ENCODE data around the gene IGHMBP2.
A peak's percentile ranks its signal among the peaks of the same experiment; 100 is the strongest.

Gene IGHMBP2

DNA sequence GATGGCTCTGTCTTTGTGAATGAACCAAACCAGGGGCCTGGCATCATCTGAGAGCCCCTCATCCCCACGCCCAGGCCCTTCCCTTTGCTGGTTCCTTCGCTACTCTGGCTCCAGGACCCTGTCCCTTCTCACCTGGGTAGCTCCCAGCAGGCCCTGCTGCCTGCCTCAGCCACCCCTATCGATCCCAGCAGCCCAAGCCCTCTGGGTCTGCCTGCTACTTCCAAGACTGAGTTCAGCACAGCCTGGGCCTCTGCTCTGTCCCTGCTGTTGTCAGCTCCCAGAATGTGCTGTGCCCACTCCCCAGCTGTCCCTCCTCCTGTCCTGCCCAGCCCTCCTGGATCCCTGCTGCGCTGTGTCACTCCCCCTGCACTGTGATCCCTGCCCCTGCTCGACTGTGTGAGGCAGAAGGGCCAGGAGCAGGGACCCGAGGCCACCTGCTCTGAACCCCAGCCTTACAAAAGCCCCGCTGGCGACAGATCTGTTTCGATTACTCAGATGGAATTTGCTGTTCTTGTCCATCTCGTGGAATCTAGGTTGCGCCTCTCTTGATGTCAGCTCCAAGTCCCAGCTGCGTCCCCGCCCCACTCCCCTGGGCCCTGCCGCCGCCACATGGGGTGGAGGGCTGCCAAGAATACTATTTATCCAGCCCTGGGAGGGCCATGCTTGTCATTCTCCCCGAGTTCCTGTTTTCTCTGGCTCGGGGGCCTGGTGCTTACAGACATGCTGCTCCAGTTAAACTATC is 13.0 kb upstream of the IGHMBP2 start:
- peak in 1 of 2 donors; percentile 15 for DNase-seq

DNA sequence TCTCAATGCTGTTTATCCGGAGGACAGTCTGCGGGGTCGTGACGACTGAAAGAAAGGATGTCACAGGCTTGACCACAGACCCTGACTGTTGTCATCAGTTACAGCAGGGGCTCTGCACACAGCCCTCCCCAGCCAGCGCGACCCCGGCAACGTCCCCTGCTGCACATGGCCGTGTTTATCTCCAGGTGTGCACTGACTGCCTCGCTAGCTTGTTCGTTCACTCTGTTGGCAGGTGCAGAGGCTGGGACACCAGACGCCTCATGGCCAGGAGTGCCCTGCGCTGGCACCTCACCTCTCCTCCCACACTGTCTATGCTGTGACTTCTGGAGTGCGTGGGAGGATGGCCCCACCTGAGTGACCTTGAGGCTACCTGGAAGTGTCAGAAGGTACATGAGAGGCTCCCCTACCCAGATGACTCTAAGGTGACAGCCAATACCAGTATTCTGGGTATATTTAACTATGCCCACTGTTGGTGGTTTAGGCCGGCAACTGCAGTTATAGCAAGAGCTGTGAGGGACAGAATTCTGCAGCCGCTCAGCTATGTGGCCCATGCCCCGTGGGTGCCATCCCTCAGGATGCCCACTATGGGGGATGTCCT is 12.2 kb upstream of the IGHMBP2 start:
- DNase-seq = no peak

DNA sequence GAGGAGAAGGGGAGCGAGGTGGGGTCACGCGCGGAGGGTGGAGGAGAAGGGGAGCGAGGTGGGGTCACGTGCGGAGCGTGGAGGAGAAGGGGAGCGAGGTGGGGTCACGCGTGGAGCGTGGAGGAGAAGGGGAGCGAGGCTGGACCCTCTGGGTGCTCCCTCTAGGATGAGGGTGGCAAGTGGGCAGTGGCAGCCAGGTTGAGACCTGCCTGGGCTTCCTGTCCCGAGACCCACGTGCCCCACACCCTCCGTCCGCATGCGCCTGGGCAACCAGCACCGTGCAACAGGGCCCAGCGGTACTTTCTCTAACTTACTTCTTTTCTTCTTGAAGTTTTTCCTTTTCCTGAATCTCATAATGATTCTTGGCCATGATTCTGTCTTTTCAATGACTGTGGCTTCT is 11.1 kb upstream of the IGHMBP2 start:
- no peak for DNase-seq

DNA sequence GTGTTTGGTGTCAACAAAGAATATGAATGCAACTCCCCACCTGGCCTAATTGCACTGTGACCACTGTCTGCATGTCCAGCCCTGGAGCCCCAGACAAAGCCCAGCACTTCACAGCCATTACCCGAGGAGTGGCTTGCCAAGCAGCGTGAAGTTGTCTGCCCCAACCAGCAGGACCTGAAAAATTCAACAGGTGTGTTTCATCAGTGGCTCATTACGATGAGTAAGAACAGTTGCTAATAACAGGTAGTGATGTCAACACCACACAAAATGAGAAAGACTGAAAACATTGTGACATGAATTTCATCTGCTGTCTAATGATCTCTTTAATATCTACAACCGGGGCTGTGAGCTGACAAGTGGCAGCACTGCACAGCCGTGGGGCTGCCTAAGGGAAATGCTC is 10.4 kb upstream of the IGHMBP2 start:
- no peak for DNase-seq

DNA sequence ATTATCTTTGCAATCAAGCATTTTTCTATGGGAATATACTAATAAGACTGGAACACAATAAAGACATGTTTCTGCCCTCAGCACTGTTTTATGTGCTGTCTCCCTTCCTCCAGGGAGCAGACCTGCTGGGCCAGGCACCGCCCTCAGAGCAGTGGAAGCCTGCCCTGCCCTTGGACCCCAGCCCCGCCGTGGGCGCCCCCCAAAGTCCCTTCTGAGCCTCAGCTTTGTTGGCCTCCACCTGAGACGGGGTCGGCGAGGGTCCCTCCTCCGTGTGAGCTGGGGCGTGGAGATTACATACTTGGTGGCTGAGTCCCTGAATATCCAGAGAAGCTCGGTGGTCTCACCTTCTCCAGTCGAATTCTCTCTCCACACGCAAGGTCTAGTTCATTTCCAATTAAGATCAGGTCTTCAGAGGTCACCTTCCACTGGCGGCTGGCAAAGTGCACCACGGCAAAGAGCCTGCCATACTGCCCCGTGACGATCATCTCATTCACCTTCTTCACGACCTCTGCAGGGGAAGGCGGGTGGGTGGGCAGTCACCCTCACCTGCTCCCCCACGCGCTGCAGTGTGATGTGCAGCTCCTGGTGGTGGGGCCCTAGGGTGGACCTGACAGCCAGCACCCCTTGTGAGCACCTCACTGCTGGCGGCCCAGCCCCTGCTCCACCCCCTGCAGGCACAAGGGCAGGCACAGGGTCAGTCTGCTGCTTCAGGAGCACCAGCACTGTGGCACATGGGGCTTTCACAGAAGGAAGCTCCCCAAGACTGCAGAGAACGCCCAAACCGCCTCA is 7.3 kb upstream of the IGHMBP2 start:
- DNase-seq = no peak

DNA sequence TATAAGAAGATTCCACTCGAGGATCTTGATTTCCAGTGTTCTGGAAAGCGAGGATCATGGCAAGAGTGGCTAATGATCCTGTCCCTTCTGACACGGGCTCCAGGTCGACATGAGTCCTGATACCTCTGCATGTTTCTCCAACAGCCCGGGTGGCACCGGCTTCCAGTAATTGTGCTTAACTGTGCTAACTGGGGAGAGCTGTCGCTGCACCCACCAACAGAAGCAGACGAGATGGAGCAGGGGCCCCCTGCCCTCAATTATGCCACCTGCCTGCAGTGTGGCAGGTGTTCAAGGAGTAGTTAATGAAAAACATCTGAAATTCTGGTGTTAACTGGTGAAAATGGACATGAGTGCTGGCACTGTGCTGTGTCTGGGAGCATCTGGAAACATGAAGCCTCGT is 6.2 kb upstream of the IGHMBP2 start:
- no peak for DNase-seq

DNA sequence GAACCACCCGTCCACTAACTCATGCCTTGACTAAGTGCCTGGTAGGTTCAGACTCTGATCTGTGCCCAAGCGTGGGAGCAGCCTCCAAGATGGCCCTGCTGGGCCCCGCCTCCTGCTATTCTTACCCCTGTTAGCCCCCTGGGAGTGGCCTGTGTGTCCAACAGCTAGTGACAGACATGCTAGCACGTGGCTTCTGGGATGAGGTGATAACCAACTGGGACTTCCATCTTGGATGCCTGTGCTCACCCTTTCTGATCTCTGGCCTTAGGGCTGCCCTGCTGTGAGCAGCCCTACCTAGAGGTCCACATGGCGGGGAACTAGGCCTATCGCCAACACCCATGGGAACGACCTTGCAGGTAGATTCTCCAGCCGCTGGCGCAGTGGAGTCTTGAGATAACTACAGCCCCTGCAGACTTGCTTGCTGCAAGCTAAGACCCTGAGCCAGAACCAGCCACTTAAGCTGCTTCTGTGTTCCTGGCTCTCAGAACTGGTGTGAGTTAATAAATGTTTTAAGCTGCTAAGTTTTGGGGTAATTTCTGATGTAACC is 2.8 kb upstream of the IGHMBP2 start:
- no peak for DNase-seq

DNA sequence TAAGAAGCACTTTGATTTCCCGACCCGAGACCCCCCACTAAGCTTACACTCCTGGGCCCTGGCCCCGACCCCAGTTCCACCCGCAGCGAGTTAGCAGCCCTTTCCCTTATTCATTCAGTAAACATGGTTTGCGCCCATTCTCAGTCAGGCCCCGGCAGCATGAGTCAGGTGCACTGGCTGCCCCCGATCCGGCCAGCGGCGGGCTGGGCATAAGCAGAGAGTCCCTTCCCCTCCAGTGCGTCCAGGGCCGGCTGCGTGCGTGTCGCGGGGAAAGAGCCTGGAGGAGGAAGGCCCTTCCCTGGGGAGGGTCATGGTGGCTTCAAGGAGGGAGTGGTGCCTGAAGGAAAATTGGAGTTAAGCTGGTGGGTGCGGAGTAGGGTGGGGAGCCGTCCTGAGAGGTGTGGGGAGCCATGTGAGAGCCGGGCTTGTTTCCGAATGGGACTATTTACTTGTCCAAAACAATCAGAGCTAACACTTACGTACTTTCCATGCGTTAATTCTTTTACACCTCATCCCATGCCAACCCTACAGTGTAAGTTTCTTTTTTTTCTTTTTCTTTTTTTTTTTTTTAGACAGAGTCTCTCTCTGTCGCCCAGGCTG is 657 bp downstream of the IGHMBP2 start:
- DNase-seq = peak in 1 of 2 donors; percentile 10

DNA sequence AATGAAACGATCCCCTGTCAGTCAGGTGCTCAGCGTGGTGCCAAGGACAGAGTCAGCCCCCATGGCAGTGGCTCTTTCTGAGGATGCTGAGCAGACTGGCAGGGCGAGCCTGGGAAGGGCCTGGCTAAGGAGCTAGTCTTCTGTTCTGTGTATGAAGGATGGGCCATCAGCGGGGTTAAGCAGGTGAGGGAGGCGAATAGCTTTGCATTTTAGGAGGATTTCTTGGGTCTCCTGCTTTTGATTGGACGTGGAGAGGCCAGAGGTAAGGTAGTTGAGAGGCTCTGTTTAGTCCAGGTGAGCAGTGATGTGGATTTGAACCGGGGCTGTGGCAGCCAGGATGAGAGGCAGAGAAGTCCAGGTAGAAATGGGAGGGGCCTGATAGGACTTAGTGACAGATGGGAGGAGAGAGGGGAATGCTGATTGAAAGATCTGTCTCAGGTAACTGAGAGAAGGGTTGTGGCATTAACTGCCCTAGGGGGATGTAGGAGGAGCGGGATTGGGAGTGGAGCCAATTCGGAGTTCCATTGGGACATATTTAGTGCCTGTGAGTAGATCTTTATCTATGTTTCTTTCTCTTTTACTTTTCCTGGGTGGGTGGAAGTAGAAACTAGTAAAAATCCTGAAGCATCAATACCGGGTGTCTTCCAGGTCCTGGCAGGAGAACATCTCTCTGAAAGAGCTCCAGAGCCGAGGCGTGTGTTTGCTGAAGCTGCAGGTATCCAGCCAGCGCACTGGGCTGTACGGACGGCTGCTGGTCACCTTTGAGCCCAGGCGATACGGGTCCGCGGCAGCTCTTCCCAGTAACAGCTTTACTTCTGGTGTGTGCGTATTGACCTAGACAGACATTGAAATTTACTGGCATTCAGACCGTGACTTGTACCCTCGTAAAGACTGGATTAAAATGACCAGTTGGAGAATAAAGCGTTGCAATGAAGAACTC is 2.0 kb downstream of the IGHMBP2 start:
- DNase-seq = no peak

DNA sequence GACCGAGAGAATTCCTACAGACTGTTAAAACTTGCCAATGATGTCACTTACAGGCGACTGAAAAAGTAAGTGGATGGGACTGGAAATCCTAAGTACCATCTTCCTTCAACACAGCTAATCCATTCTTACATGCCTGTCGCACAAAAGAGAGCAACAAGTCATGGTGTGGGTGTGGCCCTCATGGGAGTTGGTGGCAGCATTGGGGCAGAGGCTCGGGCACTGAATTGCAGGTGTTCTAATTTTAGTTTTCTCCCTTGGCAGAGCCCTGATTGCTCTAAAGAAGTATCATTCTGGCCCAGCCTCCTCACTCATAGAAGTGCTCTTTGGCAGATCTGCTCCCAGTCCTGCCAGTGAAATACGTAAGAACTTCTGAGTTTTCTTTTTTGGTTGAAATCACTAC is 4.6 kb downstream of the IGHMBP2 start:
- no peak for DNase-seq

DNA sequence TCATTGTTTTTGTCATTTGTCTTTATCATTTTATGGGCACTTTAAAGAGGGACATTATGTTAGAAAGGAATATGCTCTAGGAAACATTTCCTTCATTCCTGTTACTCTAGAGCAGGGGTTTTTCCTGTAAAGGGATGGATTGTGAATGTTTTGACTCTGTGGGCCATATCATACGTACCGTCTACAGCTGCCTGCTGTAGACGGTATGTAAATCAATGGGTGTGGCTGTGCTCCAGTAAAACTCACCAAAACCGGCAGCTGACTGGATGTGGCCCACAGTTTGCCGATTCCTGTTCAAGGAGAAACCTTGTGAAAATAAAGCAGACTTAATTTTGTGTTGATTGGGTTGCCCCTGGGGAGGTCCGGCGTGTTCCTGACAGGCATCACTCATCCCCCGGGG is 7.3 kb downstream of the IGHMBP2 start:
- no peak for DNase-seq

DNA sequence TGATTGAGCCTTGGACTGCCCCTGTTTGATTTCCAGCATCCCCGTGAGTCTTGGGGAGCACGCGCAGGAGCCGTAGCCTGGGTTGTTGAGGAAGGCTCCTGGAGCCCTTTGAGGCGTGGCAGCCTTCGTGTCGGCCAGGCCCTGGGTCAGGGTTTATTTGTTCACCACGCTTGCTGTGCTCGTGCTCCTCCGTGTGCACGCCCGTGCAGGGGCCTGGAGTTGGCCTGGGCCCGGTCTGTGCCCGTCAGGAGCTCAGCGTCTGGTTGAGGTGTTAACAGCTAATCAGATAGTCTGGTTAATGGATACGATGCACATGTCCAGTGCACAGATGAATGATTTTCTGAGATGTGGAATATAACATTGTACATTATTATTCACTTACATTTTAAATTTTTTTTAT is 8.0 kb downstream of the IGHMBP2 start:
- no peak for DNase-seq

DNA sequence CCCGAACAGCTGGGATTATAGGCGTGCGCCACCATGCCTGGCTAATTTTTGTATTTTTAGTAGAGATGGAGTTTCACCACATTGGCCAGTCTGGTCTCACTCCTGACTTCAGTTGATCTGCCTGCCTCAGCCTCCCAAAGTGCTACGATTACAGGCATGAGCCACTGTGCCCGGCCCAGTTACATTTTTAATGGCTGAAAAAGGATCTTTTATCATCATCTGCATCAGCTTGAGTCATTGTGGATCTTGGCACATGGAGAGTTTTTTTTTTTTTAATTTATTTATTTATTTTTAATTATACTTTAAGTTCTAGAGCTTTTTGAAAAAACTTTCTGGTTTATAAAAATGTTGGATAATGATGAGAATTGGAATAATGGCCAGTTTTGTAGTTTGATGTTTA is 8.6 kb downstream of the IGHMBP2 start:
- DNase-seq = no peak

DNA sequence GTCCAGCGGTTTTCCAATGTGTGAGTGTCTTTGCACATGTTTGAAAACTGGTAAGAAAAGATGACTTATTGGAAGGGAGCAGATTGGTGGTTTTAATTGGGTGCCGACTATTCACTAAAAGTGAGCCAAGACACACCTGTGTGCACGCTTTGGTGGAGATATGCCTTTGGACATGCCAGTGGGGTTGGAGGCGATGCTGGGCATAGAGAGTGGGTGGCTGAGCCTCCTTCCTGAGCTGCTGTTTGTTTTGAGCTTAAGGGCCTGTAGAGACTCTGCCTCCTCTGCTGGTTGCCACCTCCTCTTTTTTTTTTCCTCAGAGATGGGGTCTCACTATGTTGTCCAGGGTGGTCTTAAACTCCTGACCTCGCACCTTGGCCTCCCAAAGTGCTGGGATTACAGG is 9.5 kb downstream of the IGHMBP2 start:
- DNase-seq = no peak

DNA sequence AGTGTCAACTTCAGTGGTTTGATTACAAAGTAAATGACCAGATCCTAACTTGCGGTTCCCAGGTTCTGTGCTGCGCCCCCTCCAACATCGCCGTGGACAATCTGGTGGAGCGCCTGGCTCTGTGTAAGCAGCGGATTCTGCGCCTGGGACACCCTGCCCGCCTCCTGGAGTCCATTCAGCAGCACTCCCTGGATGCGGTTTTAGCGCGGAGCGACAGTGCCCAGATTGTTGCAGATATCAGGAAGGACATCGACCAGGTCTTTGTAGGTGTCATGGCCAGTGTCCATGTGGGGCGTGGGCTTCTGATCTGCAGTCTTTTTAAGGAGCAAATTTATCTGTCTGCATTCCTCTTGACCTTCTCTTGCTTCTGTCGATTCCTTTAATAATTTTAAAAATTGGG is 11.1 kb downstream of the IGHMBP2 start:
- no peak for DNase-seq

DNA sequence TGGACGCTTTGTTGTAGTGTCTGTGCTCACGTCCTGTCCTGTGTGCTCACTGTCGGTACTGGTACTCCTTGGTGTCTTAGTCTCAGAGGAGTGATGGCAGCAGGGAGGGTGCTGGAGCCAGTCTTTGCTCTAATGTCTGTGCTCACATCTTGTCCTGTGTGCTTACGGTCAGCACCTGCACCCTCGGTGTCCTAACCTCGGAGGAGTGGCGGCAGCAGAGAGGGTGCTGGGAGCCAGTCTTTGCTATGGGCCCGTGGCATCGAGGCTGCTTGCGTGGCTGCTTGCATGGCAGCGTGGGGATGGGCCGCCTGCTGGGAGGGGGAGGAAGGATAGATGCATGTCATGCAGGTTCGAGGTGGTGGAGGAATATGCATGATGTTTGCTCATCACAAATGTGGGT is 12.7 kb downstream of the IGHMBP2 start:
- no peak for DNase-seq

DNA sequence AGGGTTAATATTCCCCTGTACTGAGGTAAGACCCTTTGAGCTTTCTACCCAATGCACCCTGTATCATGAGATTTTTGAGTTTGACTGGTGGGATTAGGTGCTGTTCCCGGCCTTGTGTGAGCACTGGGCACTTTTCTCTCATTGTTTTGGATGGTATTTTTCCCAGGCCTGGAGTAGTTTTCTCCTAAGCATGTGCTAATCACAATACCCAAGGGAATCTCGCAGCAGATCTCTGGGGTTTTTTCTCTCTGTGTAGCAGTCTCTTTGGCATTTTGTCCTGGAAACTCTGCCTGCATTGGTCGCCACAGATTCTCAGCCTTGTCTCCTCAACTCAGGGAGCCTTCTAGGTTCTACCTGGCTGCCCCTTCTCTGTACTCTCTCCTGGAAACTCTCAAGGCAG is 19.9 kb downstream of the IGHMBP2 start:
- no peak for DNase-seq

DNA sequence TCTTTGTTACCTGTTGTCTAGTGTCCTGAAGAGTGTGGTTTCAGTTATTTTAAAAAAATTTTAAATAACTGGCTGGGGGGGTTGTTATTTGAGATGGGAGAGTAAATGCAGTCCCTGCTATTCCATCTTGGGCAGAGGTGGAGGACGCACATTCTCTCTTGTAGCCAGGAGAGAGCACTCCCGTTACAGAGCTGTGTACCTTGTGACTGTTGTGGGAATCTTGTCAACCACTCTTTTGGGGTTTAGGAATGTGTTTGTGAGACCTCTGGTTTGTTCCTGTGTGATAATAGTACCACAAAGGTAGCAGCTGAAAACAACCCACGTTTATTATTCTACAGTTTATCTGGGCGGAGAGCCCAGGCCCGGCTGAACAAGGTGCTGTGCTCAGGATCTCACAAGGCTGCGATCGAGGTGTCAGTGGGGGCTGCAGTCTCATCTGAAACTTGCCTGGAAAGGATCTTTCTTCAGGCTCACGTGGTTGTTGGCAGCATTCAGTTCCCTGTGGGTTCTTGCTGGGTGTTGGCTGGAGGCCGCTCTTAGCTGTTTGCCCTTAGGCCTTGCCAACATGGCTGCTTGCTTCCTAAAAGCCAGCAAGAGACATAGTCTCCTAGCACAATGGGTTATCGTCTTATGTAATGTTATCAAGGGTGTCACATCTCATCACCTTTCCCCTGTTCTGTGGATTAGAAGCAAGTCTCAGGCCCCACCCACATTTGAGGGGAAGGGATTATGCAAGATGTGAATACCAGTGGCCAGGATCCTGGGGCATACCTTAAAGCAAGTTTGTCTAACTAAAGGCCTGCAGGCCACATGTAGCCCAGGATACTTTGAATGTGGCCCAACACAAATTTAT is 20.6 kb downstream of the IGHMBP2 start:
- no peak for DNase-seq

DNA sequence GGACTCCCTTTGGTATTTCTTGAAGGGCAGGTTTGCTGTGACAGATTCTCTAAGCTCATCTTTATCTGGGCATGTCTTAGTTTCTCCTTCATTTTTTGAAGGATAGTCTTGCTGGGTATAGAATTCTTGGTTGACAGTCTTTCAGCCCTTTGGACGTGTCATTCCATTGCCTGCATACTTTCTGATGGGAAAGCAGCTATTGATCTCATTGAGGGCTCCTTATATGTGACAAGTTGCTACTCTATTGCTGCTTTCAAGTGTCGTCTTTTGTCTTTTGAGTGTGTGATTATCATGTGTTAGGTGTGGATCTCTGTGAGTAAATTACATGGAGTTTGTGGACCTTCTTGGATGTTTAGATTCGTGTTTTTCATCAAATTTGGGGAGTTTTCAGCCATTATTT is 21.9 kb downstream of the IGHMBP2 start:
- no peak for DNase-seq

DNA sequence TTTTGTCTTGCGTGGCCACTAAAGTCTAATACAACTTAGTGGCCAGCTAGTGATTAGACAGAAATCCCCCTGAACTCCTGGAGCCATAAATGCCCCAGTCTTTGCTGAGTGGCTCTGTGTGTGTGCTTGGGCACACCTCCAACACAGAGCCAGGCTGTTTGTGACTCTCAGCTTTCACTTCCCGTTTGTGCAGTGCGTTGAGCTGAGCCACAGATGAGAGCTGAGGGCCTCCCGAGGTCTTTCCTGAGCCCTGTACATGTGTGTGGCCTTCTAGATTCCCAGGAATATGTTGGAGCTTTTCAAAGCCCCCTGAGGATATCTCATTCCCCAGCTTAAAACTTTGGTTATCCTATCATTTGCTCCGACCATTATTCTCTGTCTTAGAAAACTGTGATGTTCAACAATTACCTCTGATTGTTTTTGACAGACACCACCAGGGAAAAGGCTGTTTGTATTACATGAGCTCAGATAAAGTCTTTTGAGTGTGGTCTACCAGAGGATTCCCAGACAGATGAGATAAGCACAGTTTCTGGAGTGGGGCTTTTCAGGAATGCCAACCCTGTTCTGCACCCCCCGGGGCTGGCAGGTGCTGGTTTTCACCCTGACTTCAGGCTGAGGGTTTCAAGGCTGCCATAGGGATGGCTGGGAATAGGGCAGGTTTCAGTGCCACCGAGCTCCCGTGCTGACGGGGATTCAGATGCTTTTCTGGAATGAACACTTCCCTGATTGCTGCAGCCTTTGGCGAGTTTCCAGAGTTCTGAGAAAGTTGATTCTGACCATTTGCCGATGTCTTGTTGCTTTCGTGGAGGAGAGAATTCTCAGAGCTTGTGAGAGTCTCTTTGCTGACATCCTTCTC is 23.8 kb downstream of the IGHMBP2 start:
- DNase-seq = no peak
